Measurements from ENCODE around the gene PSMD14.

- TF ChIP-seq REST (IDR thresholded peaks at IDR 0.05; ENCODE audit: insufficient read depth in 1 of 2, low read depth in 2 of 2, low read length in 2 of 2) (no peak), POLR2AphosphoS5 (IDR thresholded peaks at IDR 0.05; ENCODE audit: low read depth, low read length) (no peak), TAF1 (IDR thresholded peaks at IDR 0.05; ENCODE audit: borderline replicate concordance, insufficient read depth, low read length) (no peak), FOXP2 (optimal IDR thresholded peaks at IDR 0.05; ENCODE audit: borderline replicate concordance, extremely low read depth, extremely low read length, insufficient read depth) (no peak), SIN3A (IDR thresholded peaks at IDR 0.05; ENCODE audit: borderline replicate concordance, insufficient read depth, low read length) (no peak)
These were observed 98.1 kb downstream of the PSMD14 start for GRCh38 chr2:161406316-161406715.

Data from PFSK-1 (cell line).